ENCODE results near the gene PKHD1. TPM values are rescaled to one million over a fixed set of nuclear protein-coding genes. Genes with fewer than 3 reads are reported as not detected.

The PKHD1 gene
- total RNA-seq, 1 experiment from 2014 or later = not detected

DNA sequence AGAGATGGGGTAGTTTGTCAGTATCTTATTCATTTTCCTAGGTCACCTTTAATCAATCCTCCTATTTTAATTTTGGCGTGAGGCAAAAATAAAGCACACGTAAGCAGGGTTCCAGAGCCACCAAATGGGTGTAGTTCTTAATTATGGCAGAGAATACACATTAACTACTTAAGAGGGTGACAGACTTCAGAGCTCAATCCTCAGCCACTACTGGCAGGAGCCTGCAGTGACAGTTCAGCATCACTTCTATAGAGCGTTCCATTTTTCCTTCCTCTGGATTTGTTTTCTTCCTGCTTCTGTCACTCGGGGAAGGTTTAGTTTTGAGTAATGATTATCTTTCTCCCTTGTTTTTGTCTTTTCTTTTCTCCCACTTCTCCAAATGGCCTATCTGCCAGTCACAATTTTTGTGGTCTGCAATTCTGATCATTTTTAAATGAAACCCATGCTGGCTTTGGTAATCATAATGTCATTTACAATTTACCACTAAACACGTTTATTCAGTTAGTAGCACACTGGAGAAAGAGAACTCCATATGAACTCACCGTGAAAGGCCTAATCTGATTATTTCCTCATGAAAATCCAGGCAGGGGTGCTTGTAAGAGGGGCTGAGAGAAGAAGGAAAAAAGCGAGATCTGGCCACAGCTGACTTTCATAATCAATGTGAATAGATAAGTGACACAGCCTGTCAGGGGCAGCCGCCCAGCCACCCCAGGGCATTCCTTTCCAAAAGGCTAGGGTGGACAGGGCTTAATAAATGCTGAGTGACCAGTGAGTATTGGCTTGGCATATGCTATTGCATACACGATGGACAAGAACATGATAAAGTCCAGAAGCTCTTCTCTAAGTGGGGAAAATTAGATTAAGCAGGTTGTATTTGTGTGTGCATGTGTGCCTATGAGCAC is 412.1 kb downstream of the PKHD1 start:
- Histone ChIP-seq H3K4me3 (ENCODE audit: low read depth in 2 of 2, low read length in 2 of 2) (no peak overlapping the region), H3K36me3 (ENCODE audit: control insufficient read depth, insufficient read depth, low read length) (no peaks in the 10 kb centered on the region), H3K9me3 (ENCODE audit: control insufficient read depth, insufficient read depth, low read depth, low read length) (no peaks in the 10 kb centered on the region), H3K4me1 (ENCODE audit: control insufficient read depth, insufficient read depth, low read length) (no peaks in the 10 kb centered on the region), H3K27ac (ENCODE audit: low read length) (no peak overlapping the region), H3K27me3 (ENCODE audit: control insufficient read depth, insufficient read depth, low read length) (no peaks in the 10 kb centered on the region)
- no TSS peak for BruUV-seq (replicated peaks)
- POLR2A ChIA-PET = no interaction called here
- no peak for DNase-seq (ENCODE audit: low read depth, low spot score)
- intact Hi-C loops (cut with micrococcal nuclease; ENCODE audit: unreplicated experiment) = no loop called here
- no peak for ATAC-seq
- TF ChIP-seq, protein P1, sequence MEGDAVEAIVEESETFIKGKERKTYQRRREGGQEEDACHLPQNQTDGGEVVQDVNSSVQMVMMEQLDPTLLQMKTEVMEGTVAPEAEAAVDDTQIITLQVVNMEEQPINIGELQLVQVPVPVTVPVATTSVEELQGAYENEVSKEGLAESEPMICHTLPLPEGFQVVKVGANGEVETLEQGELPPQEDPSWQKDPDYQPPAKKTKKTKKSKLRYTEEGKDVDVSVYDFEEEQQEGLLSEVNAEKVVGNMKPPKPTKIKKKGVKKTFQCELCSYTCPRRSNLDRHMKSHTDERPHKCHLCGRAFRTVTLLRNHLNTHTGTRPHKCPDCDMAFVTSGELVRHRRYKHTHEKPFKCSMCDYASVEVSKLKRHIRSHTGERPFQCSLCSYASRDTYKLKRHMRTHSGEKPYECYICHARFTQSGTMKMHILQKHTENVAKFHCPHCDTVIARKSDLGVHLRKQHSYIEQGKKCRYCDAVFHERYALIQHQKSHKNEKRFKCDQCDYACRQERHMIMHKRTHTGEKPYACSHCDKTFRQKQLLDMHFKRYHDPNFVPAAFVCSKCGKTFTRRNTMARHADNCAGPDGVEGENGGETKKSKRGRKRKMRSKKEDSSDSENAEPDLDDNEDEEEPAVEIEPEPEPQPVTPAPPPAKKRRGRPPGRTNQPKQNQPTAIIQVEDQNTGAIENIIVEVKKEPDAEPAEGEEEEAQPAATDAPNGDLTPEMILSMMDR (IDR thresholded peaks at IDR 0.05) = no peak
- TF ChIP-seq POLR2AphosphoS5 (IDR thresholded peaks at IDR 0.05; ENCODE audit: low read depth, low read length) = no peak
- no peak for TF ChIP-seq TCF7L2 (IDR thresholded peaks at IDR 0.05; ENCODE audit: low read depth, low read length)
- no peak for TF ChIP-seq SIN3A (IDR thresholded peaks at IDR 0.05; ENCODE audit: borderline replicate concordance, insufficient read depth, low read depth, low read length)
- TF ChIP-seq, protein P2, sequence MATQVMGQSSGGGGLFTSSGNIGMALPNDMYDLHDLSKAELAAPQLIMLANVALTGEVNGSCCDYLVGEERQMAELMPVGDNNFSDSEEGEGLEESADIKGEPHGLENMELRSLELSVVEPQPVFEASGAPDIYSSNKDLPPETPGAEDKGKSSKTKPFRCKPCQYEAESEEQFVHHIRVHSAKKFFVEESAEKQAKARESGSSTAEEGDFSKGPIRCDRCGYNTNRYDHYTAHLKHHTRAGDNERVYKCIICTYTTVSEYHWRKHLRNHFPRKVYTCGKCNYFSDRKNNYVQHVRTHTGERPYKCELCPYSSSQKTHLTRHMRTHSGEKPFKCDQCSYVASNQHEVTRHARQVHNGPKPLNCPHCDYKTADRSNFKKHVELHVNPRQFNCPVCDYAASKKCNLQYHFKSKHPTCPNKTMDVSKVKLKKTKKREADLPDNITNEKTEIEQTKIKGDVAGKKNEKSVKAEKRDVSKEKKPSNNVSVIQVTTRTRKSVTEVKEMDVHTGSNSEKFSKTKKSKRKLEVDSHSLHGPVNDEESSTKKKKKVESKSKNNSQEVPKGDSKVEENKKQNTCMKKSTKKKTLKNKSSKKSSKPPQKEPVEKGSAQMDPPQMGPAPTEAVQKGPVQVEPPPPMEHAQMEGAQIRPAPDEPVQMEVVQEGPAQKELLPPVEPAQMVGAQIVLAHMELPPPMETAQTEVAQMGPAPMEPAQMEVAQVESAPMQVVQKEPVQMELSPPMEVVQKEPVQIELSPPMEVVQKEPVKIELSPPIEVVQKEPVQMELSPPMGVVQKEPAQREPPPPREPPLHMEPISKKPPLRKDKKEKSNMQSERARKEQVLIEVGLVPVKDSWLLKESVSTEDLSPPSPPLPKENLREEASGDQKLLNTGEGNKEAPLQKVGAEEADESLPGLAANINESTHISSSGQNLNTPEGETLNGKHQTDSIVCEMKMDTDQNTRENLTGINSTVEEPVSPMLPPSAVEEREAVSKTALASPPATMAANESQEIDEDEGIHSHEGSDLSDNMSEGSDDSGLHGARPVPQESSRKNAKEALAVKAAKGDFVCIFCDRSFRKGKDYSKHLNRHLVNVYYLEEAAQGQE (IDR thresholded peaks at IDR 0.05; ENCODE audit: insufficient read depth in 1 of 2, low read depth in 2 of 2, low read length in 1 of 2) = no peak
- CTCF ChIA-PET = no interaction called here
- in situ Hi-C loops (cut with HindIII; ENCODE audit: low pct_unique_long_range_greater_than_20kb, low sequenced_read_pairs) = no loop called here

DNA sequence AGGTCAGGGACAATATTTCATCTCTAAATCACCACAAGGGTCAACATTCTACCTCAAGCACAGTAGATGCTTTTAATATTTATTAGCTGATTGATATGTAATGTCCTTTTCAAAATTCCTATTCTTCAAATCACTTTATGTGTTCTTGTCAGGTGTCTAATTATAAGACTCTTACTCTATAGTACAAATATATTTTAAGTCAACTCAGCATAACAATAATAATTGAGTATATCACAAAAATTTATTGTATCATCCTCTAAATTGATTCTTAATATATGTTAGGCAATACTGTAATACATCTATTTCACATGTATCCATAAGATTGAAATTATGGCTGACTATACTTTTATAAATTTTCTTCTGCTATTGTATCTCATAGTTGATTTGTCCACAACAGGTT is 423.9 kb downstream of the PKHD1 start:
- Histone ChIP-seq H3K36me3 (ENCODE audit: control insufficient read depth, insufficient read depth, low read length) (no peaks in the 10 kb centered on the region), H3K27me3 (ENCODE audit: control insufficient read depth, insufficient read depth, low read length) (no peaks in the 10 kb centered on the region), H3K4me3 (ENCODE audit: low read depth in 2 of 2, low read length in 2 of 2) (no peak overlapping the region), H3K4me1 (ENCODE audit: control insufficient read depth, insufficient read depth, low read length) (no peaks in the 10 kb centered on the region), H3K9me3 (ENCODE audit: control insufficient read depth, insufficient read depth, low read depth, low read length) (no peaks in the 10 kb centered on the region), H3K27ac (ENCODE audit: low read length) (no peak overlapping the region)
- POLR2A ChIA-PET = no interaction called here
- DNase-seq (ENCODE audit: low read depth, low spot score) (no peak), ATAC-seq (no peak)
- in situ Hi-C loops (cut with HindIII; ENCODE audit: low pct_unique_long_range_greater_than_20kb, low sequenced_read_pairs) (no loop called here), intact Hi-C loops (cut with micrococcal nuclease; ENCODE audit: unreplicated experiment) (no loop called here)
- CTCF ChIA-PET = no interaction called here
- no TSS peak for BruUV-seq (replicated peaks)
- TF ChIP-seq, protein P2 (IDR thresholded peaks at IDR 0.05; ENCODE audit: insufficient read depth in 1 of 2, low read depth in 2 of 2, low read length in 1 of 2) = no peak
- TF ChIP-seq TCF7L2 (IDR thresholded peaks at IDR 0.05; ENCODE audit: low read depth, low read length) = no peak
- no peak for TF ChIP-seq SIN3A (IDR thresholded peaks at IDR 0.05; ENCODE audit: borderline replicate concordance, insufficient read depth, low read depth, low read length)
